Ishikawa (cell line): ENCODE results near the gene PGAP2.

Source experiments
- CEBPB ChIP-seq: IDR thresholded peaks from 2 replicates; pipeline ENCODE4 v1.6.1; 2012
- CREB1 ChIP-seq: IDR thresholded peaks from 2 replicates; pipeline ENCODE4 v1.6.1; 2012; ENCODE audit warnings: low read depth
- EGR1 ChIP-seq: IDR thresholded peaks from 2 replicates; pipeline ENCODE4 v1.6.1; 2012
- EP300 ChIP-seq: IDR thresholded peaks from 2 replicates; pipeline ENCODE4 v1.6.1; 2012; ENCODE audit warnings: borderline replicate concordance
- FOXM1 ChIP-seq: IDR thresholded peaks from 2 replicates; pipeline ENCODE4 v1.6.1; 2012; ENCODE audit warnings: low read depth, borderline replicate concordance
- MAX ChIP-seq: IDR thresholded peaks from 2 replicates; pipeline ENCODE4 v1.6.1; 2012
- NFIC ChIP-seq: IDR thresholded peaks from 2 replicates; pipeline ENCODE4 v1.6.1; 2012
- RAD21 ChIP-seq: IDR thresholded peaks from 2 replicates; pipeline ENCODE4 v1.6.1; 2012; ENCODE audit warnings: low read depth
- REST ChIP-seq: IDR thresholded peaks from 2 replicates; pipeline ENCODE4 v1.6.1; 2012; ENCODE audit warnings: low read depth, mild to moderate bottlenecking
- TAF1 ChIP-seq: IDR thresholded peaks from 2 replicates; pipeline ENCODE4 v1.6.1; 2012; ENCODE audit warnings: low read depth, mild to moderate bottlenecking
- TCF12 ChIP-seq: IDR thresholded peaks from 2 replicates; pipeline ENCODE4 v1.6.1; 2012; ENCODE audit warnings: low read depth
- TEAD4 ChIP-seq: IDR thresholded peaks from 2 replicates; pipeline ENCODE4 v1.6.1; 2012
- USF1 ChIP-seq: IDR thresholded peaks from 2 replicates; pipeline ENCODE4 v1.6.1; 2012
- YY1 ChIP-seq: IDR thresholded peaks from 2 replicates; pipeline ENCODE4 v1.6.1; 2012; ENCODE audit warnings: low read depth
- ZBTB7A ChIP-seq: IDR thresholded peaks from 2 replicates; pipeline ENCODE4 v1.6.1; 2012; ENCODE audit warnings: low read depth

Gene PGAP2

GRCh38 chr11:3826721-3827120 lies 18.4 kb downstream of the PGAP2 start:
- TF ChIP-seq CEBPB (no peak), FOXM1 (no peak), TAF1 (no peak), CREB1 (no peak), TEAD4 (no peak), RAD21 (no peak), REST (no peak)

- TF ChIP-seq TEAD4 (no peak), ZBTB7A (no peak), CREB1 (no peak)
These were observed 19.2 kb downstream of the PGAP2 start for GRCh38 chr11:3827434-3828186.

GRCh38 chr11:3830088-3830487 lies 21.7 kb downstream of the PGAP2 start:
- TF ChIP-seq FOXM1 (no peak), TEAD4 (no peak), CEBPB (no peak), YY1 (no peak), CREB1 (no peak), TAF1 (no peak), MAX (no peak), RAD21 (no peak), EGR1 (no peak), REST (no peak), ZBTB7A (no peak), EP300 (no peak)

- TF ChIP-seq TAF1 (no peak), FOXM1 (no peak), YY1 (no peak), REST (no peak), MAX (no peak), CREB1 (no peak), NFIC (no peak), USF1 (no peak), CEBPB (no peak), RAD21 (no peak)
These were observed 22.4 kb downstream of the PGAP2 start for GRCh38 chr11:3830730-3831129.

GRCh38 chr11:3831378-3832239 lies 23.2 kb downstream of the PGAP2 start:
- TF ChIP-seq ZBTB7A (no peak), REST (no peak), MAX (no peak), TEAD4 (no peak), FOXM1 (no peak), RAD21 (no peak), YY1 (no peak), USF1 (no peak), EGR1 (no peak), CEBPB (no peak), TAF1 (no peak), EP300 (no peak), NFIC (no peak), CREB1 (no peak), TCF12 (no peak)
